ENCODE results near the gene ZDHHC5.

The ZDHHC5 gene

DNA sequence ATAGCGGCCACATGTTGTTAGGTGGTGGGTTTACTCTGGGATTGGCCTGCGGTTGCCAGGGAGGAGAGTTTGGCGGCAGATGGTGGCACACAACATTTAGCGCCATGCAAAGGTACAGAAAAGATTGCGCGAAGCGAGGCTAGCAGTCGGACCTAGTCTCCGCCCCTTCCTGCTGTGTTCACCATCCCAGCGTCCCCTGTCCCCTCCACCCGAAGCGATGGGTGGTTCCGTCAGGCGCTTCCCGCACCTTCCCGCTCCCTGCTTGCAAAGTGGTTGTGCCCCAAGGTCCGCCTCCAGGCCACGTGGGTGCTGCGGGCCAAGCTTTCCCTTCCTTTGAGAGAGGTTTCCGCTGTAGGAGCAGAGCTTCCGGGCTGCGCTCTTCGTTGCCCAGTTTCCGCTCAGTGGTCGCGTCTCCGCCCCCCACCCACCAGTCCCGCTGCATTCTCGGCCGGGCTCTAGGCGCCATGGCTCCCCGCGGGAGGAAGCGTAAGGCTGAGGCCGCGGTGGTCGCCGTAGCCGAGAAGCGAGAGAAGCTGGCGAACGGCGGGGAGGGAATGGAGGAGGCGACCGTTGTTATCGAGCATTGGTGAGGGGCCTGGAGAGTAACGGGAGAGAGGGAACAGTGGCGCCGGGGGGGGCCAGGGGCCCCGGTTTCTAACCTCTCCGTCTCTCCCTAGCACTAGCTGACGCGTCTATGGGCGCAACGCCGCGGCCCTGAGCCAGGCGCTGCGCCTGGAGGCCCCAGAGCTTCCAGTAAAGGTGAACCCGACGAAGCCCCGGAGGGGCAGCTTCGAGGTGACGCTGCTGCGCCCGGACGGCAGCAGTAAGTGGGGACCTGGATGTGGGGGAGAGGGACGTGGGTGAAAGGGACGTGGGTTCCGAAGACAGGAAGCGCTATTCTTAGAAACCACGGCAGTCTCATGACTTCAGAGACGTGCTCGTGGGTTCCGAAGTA is 73.5 kb downstream of the ZDHHC5 start, which contains the start of gene SELENOH:
Gene SELENOH, plus strand, starts transcription at position 360 of the 955 bp plus-strand sequence. Its CDS starts 105 bp downstream, at position 465.
- DNase-seq = peak; percentile 98

DNA sequence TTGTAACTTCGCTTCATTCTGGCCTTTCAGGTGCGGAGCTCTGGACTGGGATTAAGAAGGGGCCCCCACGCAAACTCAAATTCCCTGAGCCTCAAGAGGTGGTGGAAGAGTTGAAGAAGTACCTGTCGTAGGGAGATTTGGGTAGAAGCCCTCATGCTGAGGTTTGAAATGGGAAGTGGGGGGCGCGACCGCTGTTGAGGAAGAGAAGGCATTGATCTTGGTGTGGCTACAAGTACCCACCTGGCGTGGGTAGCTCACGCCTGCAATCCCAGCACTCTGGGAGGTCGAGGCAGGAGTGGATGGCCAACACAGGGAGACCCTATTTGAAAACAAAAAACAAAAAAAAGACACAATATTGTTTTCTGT is 74.2 kb downstream of the ZDHHC5 start:
- no peak for DNase-seq

DNA sequence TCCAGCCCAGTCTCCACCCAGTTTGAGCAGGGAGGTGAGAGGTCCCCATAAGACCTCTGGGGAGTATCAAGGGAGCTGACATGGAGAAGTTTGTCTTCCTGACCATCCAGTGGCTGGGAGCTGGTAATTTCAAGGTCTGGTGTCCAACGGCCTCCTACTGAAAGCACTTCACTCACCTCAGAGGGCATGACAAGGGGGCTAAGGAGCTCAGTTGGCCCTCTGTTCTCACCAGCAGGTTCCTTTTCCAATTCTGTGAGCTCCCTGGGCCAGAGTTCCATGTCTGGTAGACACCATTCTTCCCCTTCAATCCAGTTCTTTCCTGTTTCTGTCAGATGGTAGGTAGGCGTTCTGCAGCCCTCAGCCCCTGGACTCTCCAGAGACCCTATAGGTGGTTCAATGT is 76.4 kb downstream of the ZDHHC5 start:
- no peak for DNase-seq

GRCh38 chr11:57745206-57745605 is 77.3 kb downstream of the ZDHHC5 start:
- no peak for DNase-seq

- no peak for DNase-seq
These were observed 79.0 kb downstream of the ZDHHC5 start for GRCh38 chr11:57746920-57747319.

All from NCI-H446 treated with DMSO at 0.1 percent for 48 hours (cell line).